WTC11 (cell line): ENCODE measurements around the gene SCN3A. TPM values are rescaled to one million over a fixed set of nuclear protein-coding genes. Genes with fewer than 3 reads are reported as not detected.

Experiments used
- ATAC-seq: fragments of 200-7000 bp; cut with Tn5 transposase; 2 replicates; pipeline ENCODE4 v1.10.0; 2021; ENCODE audit warnings: mild to moderate bottlenecking, moderate library complexity
- CTCF ChIA-PET: fragments of 300-600 bp; sonication (Branson Sonifier 250); formaldehyde crosslinking; loops from one replicate; lab custom pipeline; 2021; ENCODE audit warnings: antibody characterized with exemption; lab: Charles Lee
- POLR2A ChIA-PET: fragments of 350-600 bp; sonication (Branson Sonifier 250); formaldehyde crosslinking; loops from one replicate; lab custom pipeline; 2021; ENCODE audit warnings: antibody characterized with exemption; lab: Charles Lee
- DNase-seq: peaks from one replicate; pipeline ENCODE4 v3.0.0; 2021; ENCODE audit warnings: low spot score
- H3K27ac Mint-ChIP-seq: 2 replicates; pipeline ENCODE4 v1.8.0; 2021; ENCODE audit warnings: mixed read lengths
- H3K27me3 Mint-ChIP-seq: 2 replicates; pipeline ENCODE4 v1.8.0; 2021; ENCODE audit warnings: low read depth, mild to moderate bottlenecking, moderate library complexity, mixed read lengths
- H3K36me3 Mint-ChIP-seq: 2 replicates; pipeline ENCODE4 v1.8.0; 2021; ENCODE audit warnings: mixed read lengths
- H3K4me1 Mint-ChIP-seq: 2 replicates; pipeline ENCODE4 v1.8.0; 2022; ENCODE audit warnings: mixed read lengths
- H3K4me3 Mint-ChIP-seq: 2 replicates; pipeline ENCODE4 v1.8.0; 2021; ENCODE audit warnings: mild to moderate bottlenecking, moderate library complexity, mixed read lengths
- H3K9me3 Mint-ChIP-seq: 2 replicates; pipeline ENCODE4 v1.8.0; 2021; ENCODE audit warnings: mixed read lengths
- AR ChIP-seq: fragments of 250-450 bp; sonication (Bioruptor Pico); IDR thresholded peaks from 2 replicates; pipeline ENCODE4 v1.9.0; 2021; ENCODE audit warnings: mild to moderate bottlenecking
- ARID4B ChIP-seq: sonication (generic); formaldehyde crosslinking; IDR thresholded peaks from 2 replicates; pipeline ENCODE4 v1.8.0; 2023; ENCODE audit warnings: missing genetic modification reagents, mild to moderate bottlenecking, borderline replicate concordance
- EMX1 ChIP-seq: fragments of 250-450 bp; sonication (Bioruptor Pico); IDR thresholded peaks from 2 replicates; pipeline ENCODE4 v1.8.0; 2021; ENCODE audit warnings: mild to moderate bottlenecking
- FOXK1 ChIP-seq: sonication (generic); formaldehyde crosslinking; IDR thresholded peaks from 2 replicates; pipeline ENCODE4 v1.8.0; 2022; ENCODE audit warnings: mild to moderate bottlenecking, moderate library complexity, missing genetic modification reagents
- GABPB1 ChIP-seq: sonication (generic); formaldehyde crosslinking; IDR thresholded peaks from 2 replicates; pipeline ENCODE4 v1.8.1; 2023; ENCODE audit warnings: mild to moderate bottlenecking, missing genetic modification reagents
- GRHL2 ChIP-seq: fragments of 250-450 bp; sonication (Bioruptor Pico); IDR thresholded peaks from 2 replicates; pipeline ENCODE4 v1.8.0; 2022; ENCODE audit warnings: mild to moderate bottlenecking, moderate library complexity; ENCODE audit not compliant: insufficient replicate concordance, severe bottlenecking
- GTF2I ChIP-seq: fragments of 250-450 bp; sonication (Bioruptor Pico); conservative IDR thresholded peaks from 2 replicates; pipeline ENCODE4 v1.4.0; 2021; ENCODE audit warnings: mild to moderate bottlenecking
- SP1 ChIP-seq: sonication (generic); formaldehyde crosslinking; conservative IDR thresholded peaks from 2 replicates; pipeline ENCODE4 v1.8.1; 2022; ENCODE audit warnings: missing genetic modification reagents
- TCF7 ChIP-seq: sonication (generic); formaldehyde crosslinking; IDR thresholded peaks from 2 replicates; pipeline ENCODE4 v1.8.0; 2022; ENCODE audit warnings: mild to moderate bottlenecking, low read depth, missing genetic modification reagents, moderate library complexity
- ZBTB43 ChIP-seq: sonication (generic); formaldehyde crosslinking; IDR thresholded peaks from 2 replicates; pipeline ENCODE4 v1.8.1; 2023; ENCODE audit warnings: mild to moderate bottlenecking, missing genetic modification reagents
- ZNF396 ChIP-seq: fragments of 250-450 bp; sonication (Bioruptor Pico); IDR thresholded peaks from 2 replicates; pipeline ENCODE4 v1.8.0; 2021; ENCODE audit warnings: mild to moderate bottlenecking, moderate library complexity, borderline replicate concordance
- ZNF425 ChIP-seq: fragments of 250-450 bp; sonication (Bioruptor Pico); conservative IDR thresholded peaks from 2 replicates; pipeline ENCODE4 v1.9.0; 2021; ENCODE audit warnings: mild to moderate bottlenecking
- ZNF512 ChIP-seq: sonication (generic); formaldehyde crosslinking; IDR thresholded peaks from 2 replicates; pipeline ENCODE4 v1.8.1; 2022; ENCODE audit warnings: missing genetic modification reagents, borderline replicate concordance
- ZNF671 ChIP-seq: fragments of 250-450 bp; sonication (Bioruptor Pico); IDR thresholded peaks from 2 replicates; pipeline ENCODE4 v1.8.0; 2021; ENCODE audit warnings: mild to moderate bottlenecking
- total RNA-seq: library from RNA; stranded (reverse); gene quantifications from 3 replicates; pipeline ENCODE4 v1.2.3, GENCODE V29; 2021
- TF ChIP-seq, protein P1 (sequence below): sonication (generic); formaldehyde crosslinking; IDR thresholded peaks from 2 replicates; pipeline ENCODE4 v1.8.0; 2022; ENCODE audit warnings: mild to moderate bottlenecking, missing genetic modification reagents
- TF ChIP-seq, protein P2 (sequence below): fragments of 250-450 bp; sonication (Bioruptor Pico); IDR thresholded peaks from 2 replicates; pipeline ENCODE4 v1.9.0; 2021; ENCODE audit warnings: moderate library complexity, mild to moderate bottlenecking, inconsistent platforms, borderline replicate concordance
- TF ChIP-seq, protein P3 (sequence below): sonication (generic); formaldehyde crosslinking; IDR thresholded peaks from 2 replicates; pipeline ENCODE4 v1.8.1; 2023; ENCODE audit warnings: mild to moderate bottlenecking, missing genetic modification reagents, borderline replicate concordance
- TF ChIP-seq, protein P4 (sequence below): sonication (generic); formaldehyde crosslinking; IDR thresholded peaks from 2 replicates; pipeline ENCODE4 v1.8.1; 2023; ENCODE audit warnings: mild to moderate bottlenecking, missing genetic modification reagents, moderate library complexity

SCN3A gene
- total RNA-seq, 1 experiment from 2014 or later: 0.04 TPM

GRCh38 chr2:165176780-165177179, 27.1 kb downstream of the SCN3A start:
- CTCF ChIA-PET: interaction anchor here (1.0 kb wide), 1 partner anchor 160 kb away, joined by 3 read pairs; no protein-coding TSS in a partner anchor
- Mint-ChIP-seq H3K27ac (no peak overlapping the region), H3K27me3 (no peaks in the 10 kb centered on the region), H3K4me1 (no peaks in the 10 kb centered on the region), H3K4me3 (no peak overlapping the region), H3K36me3 (no peaks in the 10 kb centered on the region), H3K9me3 (no peaks in the 10 kb centered on the region)
- TF ChIP-seq GTF2I (CRISPR knock-in tag) (no peak), GABPB1 (CRISPR knock-in tag) (no peak), ZNF425 (CRISPR knock-in tag) (no peak), ZNF671 (CRISPR knock-in tag) (no peak), SP1 (CRISPR knock-in tag) (no peak), ZBTB43 (no peak), ZNF512 (CRISPR knock-in tag) (no peak), ZNF396 (no peak), FOXK1 (CRISPR knock-in tag) (no peak), EMX1 (CRISPR knock-in tag) (no peak), ARID4B (no peak), GRHL2 (CRISPR knock-in tag) (no peak), AR (CRISPR knock-in tag) (no peak), TCF7 (CRISPR knock-in tag) (no peak)
- TF ChIP-seq, protein P1, sequence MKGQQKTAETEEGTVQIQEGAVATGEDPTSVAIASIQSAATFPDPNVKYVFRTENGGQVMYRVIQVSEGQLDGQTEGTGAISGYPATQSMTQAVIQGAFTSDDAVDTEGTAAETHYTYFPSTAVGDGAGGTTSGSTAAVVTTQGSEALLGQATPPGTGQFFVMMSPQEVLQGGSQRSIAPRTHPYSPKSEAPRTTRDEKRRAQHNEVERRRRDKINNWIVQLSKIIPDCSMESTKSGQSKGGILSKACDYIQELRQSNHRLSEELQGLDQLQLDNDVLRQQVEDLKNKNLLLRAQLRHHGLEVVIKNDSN: no peak
- TF ChIP-seq, protein P2, sequence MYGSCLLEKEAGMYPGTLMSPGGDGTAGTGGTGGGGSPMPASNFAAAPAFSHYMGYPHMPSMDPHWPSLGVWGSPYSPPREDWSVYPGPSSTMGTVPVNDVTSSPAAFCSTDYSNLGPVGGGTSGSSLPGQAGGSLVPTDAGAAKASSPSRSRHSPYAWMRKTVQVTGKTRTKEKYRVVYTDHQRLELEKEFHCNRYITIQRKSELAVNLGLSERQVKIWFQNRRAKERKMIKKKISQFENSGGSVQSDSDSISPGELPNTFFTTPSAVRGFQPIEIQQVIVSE (CRISPR knock-in tag): no peak
- TF ChIP-seq, protein P3, sequence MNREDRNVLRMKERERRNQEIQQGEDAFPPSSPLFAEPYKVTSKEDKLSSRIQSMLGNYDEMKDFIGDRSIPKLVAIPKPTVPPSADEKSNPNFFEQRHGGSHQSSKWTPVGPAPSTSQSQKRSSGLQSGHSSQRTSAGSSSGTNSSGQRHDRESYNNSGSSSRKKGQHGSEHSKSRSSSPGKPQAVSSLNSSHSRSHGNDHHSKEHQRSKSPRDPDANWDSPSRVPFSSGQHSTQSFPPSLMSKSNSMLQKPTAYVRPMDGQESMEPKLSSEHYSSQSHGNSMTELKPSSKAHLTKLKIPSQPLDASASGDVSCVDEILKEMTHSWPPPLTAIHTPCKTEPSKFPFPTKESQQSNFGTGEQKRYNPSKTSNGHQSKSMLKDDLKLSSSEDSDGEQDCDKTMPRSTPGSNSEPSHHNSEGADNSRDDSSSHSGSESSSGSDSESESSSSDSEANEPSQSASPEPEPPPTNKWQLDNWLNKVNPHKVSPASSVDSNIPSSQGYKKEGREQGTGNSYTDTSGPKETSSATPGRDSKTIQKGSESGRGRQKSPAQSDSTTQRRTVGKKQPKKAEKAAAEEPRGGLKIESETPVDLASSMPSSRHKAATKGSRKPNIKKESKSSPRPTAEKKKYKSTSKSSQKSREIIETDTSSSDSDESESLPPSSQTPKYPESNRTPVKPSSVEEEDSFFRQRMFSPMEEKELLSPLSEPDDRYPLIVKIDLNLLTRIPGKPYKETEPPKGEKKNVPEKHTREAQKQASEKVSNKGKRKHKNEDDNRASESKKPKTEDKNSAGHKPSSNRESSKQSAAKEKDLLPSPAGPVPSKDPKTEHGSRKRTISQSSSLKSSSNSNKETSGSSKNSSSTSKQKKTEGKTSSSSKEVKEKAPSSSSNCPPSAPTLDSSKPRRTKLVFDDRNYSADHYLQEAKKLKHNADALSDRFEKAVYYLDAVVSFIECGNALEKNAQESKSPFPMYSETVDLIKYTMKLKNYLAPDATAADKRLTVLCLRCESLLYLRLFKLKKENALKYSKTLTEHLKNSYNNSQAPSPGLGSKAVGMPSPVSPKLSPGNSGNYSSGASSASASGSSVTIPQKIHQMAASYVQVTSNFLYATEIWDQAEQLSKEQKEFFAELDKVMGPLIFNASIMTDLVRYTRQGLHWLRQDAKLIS (CRISPR knock-in tag): no peak
- TF ChIP-seq, protein P4, sequence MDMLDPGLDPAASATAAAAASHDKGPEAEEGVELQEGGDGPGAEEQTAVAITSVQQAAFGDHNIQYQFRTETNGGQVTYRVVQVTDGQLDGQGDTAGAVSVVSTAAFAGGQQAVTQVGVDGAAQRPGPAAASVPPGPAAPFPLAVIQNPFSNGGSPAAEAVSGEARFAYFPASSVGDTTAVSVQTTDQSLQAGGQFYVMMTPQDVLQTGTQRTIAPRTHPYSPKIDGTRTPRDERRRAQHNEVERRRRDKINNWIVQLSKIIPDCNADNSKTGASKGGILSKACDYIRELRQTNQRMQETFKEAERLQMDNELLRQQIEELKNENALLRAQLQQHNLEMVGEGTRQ (CRISPR knock-in tag): no peak
- POLR2A ChIA-PET: no interaction called here
- DNase-seq (no peak), ATAC-seq (no peak)
